B cell (primary cell): Measurements from ENCODE around the gene GTF2A1L. TPM values are rescaled to one million over a fixed set of nuclear protein-coding genes. Genes with fewer than 3 reads are reported as not detected.

ENCODE experiments used
- ATAC-seq: fragments of 200-7000 bp; cut with Tn5 transposase; one replicate; pipeline ENCODE4 v1.10.0; 2021; ENCODE audit warnings: low read depth, mild to moderate bottlenecking, moderate number of reproducible peaks, moderate library complexity
- CTCF ChIA-PET: fragments of 350-600 bp; sonication (Branson Sonifier 250); formaldehyde crosslinking; loops from one replicate; lab custom pipeline; 2021; ENCODE audit warnings: antibody characterized with exemption, inconsistent platforms; lab: Charles Lee
- POLR2A ChIA-PET: fragments of 350-600 bp; sonication (Branson Sonifier 250); formaldehyde crosslinking; loops from one replicate; lab custom pipeline; 2021; ENCODE audit warnings: antibody characterized with exemption; lab: Charles Lee
- DNase-seq: peaks from one replicate; pipeline ENCODE4 v3.0.0; 2013
- H2AFZ ChIP-seq: 2 replicates; pipeline ENCODE4 v1.6.1; 2012; ENCODE audit warnings: mild to moderate bottlenecking, low read depth, low read length; ENCODE audit not compliant: insufficient read depth, poor library complexity, severe bottlenecking
- H3K27ac ChIP-seq, 2 donors: 1 replicate in 1 of 2; 2 replicates in 1 of 2; pipeline ENCODE4 v1.5.1; 2012 to 2013; ENCODE audit warnings: low read length in 2 of 2, mild to moderate bottlenecking in 2 of 2, moderate library complexity in 1 of 2
- H3K27me3 ChIP-seq, 4 experiments: fragments of 200-600 bp in 1 of 4; sonication (generic) in 1 of 4; replicated peaks in 1 of 4; 1 replicate in 2 of 4; 2 replicates in 2 of 4; pipeline versions ENCODE4 v1.6.1 to v1.7.0; 2013 to 2016; ENCODE audit warnings: low read length in 3 of 4, mild to moderate bottlenecking in 2 of 4, mixed read lengths in 1 of 4, moderate library complexity in 1 of 4; ENCODE audit not compliant: insufficient read depth in 4 of 4, control insufficient read depth in 3 of 4; ENCODE audit errors: control extremely low read depth in 1 of 4
- H3K36me3 ChIP-seq, 2 experiments: replicated peaks in 1 of 2; 1 replicate in 1 of 2; 2 replicates in 1 of 2; pipeline versions ENCODE4 v1.6.1 to v1.7.1; 2013; ENCODE audit warnings: low read length in 1 of 2; ENCODE audit not compliant: insufficient read depth in 2 of 2, control insufficient read depth in 1 of 2; ENCODE audit errors: control extremely low read depth in 1 of 2, extremely low read depth in 1 of 2
- H3K4me1 ChIP-seq, 2 donors: fragments of 200-600 bp in 1 of 2; sonication (generic) in 1 of 2; 1 replicate in 1 of 2; 2 replicates in 1 of 2; pipeline versions ENCODE4 v1.5.1 to v1.6.1; 2013 to 2017; ENCODE audit warnings: low read length in 2 of 2; ENCODE audit not compliant: control insufficient read depth in 2 of 2, insufficient read depth in 2 of 2
- H3K4me2 ChIP-seq: replicated peaks from 2 replicates; pipeline ENCODE3; 2012; ENCODE audit warnings: mild to moderate bottlenecking, low read depth, low read length; ENCODE audit not compliant: poor library complexity, severe bottlenecking
- H3K4me3 ChIP-seq, 5 experiments: fragments of 200-600 bp in 1 of 5; sonication (generic) in 1 of 5; 1 replicate in 3 of 5; 2 replicates in 2 of 5; pipeline versions ENCODE4 v1.5.1 to v1.7.0; 2011 to 2016; ENCODE audit warnings: low read length in 4 of 5, mild to moderate bottlenecking in 4 of 5, low read depth in 2 of 5, control low read depth in 1 of 5, moderate library complexity in 1 of 5; ENCODE audit not compliant: insufficient read depth in 1 of 5; ENCODE audit errors: control extremely low read depth in 1 of 5, extremely low read depth in 1 of 5
- H3K79me2 ChIP-seq: fragments of 200-600 bp; sonication (generic); one replicate; pipeline ENCODE4 v1.6.0; 2016; ENCODE audit warnings: low read length; ENCODE audit not compliant: control insufficient read depth, insufficient read depth
- H3K9ac ChIP-seq: fragments of 200-600 bp; sonication (generic); 2 replicates; pipeline ENCODE4 v1.6.1; 2017; ENCODE audit warnings: mild to moderate bottlenecking, low read length, moderate library complexity
- H3K9me3 ChIP-seq, 3 donors: one replicate each; pipeline versions ENCODE4 v1.6.1 to v1.7.1; 2013; ENCODE audit warnings: low read length in 2 of 3; ENCODE audit not compliant: control insufficient read depth in 2 of 3, insufficient read depth in 1 of 3; ENCODE audit errors: control extremely low read depth in 1 of 3
- H4K20me1 ChIP-seq: 2 replicates; pipeline ENCODE4 v1.6.0; 2012; ENCODE audit warnings: mild to moderate bottlenecking, low read length; ENCODE audit not compliant: insufficient read depth, control insufficient read depth, poor library complexity, severe bottlenecking
- H3K27ac Mint-ChIP-seq: one replicate; pipeline ENCODE4 v1.8.0; 2021; ENCODE audit warnings: mixed read lengths
- H3K27me3 Mint-ChIP-seq: one replicate; pipeline ENCODE4 v1.8.0; 2021; ENCODE audit warnings: mixed read lengths
- H3K4me1 Mint-ChIP-seq: one replicate; pipeline ENCODE4 v1.8.0; 2021; ENCODE audit warnings: mixed read lengths
- H3K4me3 Mint-ChIP-seq: one replicate; pipeline ENCODE4 v1.8.0; 2021; ENCODE audit warnings: mixed read lengths
- H3K9me3 Mint-ChIP-seq: one replicate; pipeline ENCODE4 v1.8.0; 2022; ENCODE audit warnings: mixed read lengths; ENCODE audit not compliant: insufficient read depth
- EZH2 ChIP-seq: IDR thresholded peaks from 2 replicates; pipeline ENCODE4 v1.6.1; 2012; ENCODE audit warnings: borderline replicate concordance, low read depth, mild to moderate bottlenecking, moderate library complexity, low read length; ENCODE audit not compliant: insufficient read depth, poor library complexity, severe bottlenecking
- WGBS: methylation state at CpG from one replicate; pipeline ENCODE4 v1.1.5; 2013; ENCODE audit warnings: missing lambda C conversion rate; ENCODE audit not compliant: insufficient coverage; 5-methylcytosine and 5-hydroxymethylcytosine counted together
- intact Hi-C: fragments of 100-400 bp; cut with micrococcal nuclease; formaldehyde crosslinking; loops from one replicate; pipeline ENCODE4 v1.10.0; 2022
- polyA plus RNA-seq: library from polyadenylated mRNA; depleted of rRNA; stranded (reverse); fragments of >200 nt; gene quantifications from 2 replicates; pipeline ENCODE4 v1.2.3, GENCODE V29; 2012
- total RNA-seq, 2 donors: library from RNA; stranded (reverse); fragments of 120-200 nt in 1 of 2; gene quantifications; 1 replicate in 1 of 2; 2 replicates in 1 of 2; pipeline versions ENCODE4 v1.2.3 to v1.2.4, GENCODE V29; 2013 to 2022
- TF ChIP-seq, protein P1 (sequence below): fragments of 200-600 bp; IDR thresholded peaks from one replicate; pipeline ENCODE4 v1.8.0; 2022; ENCODE audit warnings: antibody characterized with exemption, mild to moderate bottlenecking

The GTF2A1L gene
- total and polyA plus RNA-seq, 2 donors (not counting 1 experiment from before 2014, with no cell fraction given) = not detected

GRCh38 chr2:48711343-48711742, 93.7 kb downstream of the GTF2A1L start:
- ATAC-seq (no peak), DNase-seq (no peak)
- Histone ChIP-seq H3K4me1 (no peaks in the 10 kb centered on the region), H3K27me3 (no peaks in the 10 kb centered on the region), H2AFZ (no peak overlapping the region), H3K27ac (no peak overlapping the region), H3K36me3 (no peaks in the 10 kb centered on the region), H4K20me1 (no peaks in the 10 kb centered on the region), H3K4me3 (no peak overlapping the region), H3K9ac (no peak overlapping the region), H3K79me2 (no peaks in the 10 kb centered on the region), H3K4me2 (no peak overlapping the region), H3K9me3 (peaks cover 0 to 8% (median 0%) of the 10 kb centered on the region in 3 donors)
- WGBS = 62% methylated on average over 3 of the region's 4 CpGs
- no peaks in the 10 kb centered on the region for H3K9me3 Mint-ChIP-seq
- TF ChIP-seq, protein P1, sequence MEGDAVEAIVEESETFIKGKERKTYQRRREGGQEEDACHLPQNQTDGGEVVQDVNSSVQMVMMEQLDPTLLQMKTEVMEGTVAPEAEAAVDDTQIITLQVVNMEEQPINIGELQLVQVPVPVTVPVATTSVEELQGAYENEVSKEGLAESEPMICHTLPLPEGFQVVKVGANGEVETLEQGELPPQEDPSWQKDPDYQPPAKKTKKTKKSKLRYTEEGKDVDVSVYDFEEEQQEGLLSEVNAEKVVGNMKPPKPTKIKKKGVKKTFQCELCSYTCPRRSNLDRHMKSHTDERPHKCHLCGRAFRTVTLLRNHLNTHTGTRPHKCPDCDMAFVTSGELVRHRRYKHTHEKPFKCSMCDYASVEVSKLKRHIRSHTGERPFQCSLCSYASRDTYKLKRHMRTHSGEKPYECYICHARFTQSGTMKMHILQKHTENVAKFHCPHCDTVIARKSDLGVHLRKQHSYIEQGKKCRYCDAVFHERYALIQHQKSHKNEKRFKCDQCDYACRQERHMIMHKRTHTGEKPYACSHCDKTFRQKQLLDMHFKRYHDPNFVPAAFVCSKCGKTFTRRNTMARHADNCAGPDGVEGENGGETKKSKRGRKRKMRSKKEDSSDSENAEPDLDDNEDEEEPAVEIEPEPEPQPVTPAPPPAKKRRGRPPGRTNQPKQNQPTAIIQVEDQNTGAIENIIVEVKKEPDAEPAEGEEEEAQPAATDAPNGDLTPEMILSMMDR = no peak
- no peak for TF ChIP-seq EZH2
- no peak overlapping the region for H3K4me3 Mint-ChIP-seq
- H3K27ac Mint-ChIP-seq = no peak overlapping the region
- POLR2A ChIA-PET = no interaction called here
- intact Hi-C loops = no loop called here
- H3K4me1 Mint-ChIP-seq = no peaks in the 10 kb centered on the region
- peaks cover 21% of the 10 kb centered on the region for H3K27me3 Mint-ChIP-seq
- CTCF ChIA-PET = no interaction called here

DNA sequence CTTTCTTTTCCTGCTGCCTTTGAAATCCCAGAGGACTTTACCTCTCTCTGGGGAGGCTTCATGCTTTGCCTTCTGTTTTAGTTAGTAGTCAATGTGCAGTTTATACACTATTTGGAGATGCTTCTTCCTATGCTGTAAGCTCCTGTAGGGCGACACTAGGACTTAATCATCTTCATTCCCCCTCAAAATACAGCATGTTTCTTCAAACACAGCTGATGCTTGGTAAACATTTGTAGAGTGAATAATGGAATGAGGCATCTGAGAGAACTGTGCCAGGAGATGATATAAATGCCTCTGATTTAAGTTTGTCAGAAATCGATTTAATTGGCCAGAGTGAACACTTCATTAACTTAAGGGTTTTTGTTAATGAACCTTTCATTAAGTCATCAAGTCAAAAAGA, 94.5 kb downstream of the GTF2A1L start:
- no peak overlapping the region for H3K4me2 ChIP-seq
- no peak overlapping the region for H3K27ac Mint-ChIP-seq
- ATAC-seq = no peak
- no peak overlapping the region for H2AFZ ChIP-seq
- no peaks in the 10 kb centered on the region for H3K4me1 Mint-ChIP-seq
- ChIA-PET CTCF (no interaction called here), POLR2A (no interaction called here)
- H3K79me2 ChIP-seq = no peaks in the 10 kb centered on the region
- no peak overlapping the region for H3K27ac ChIP-seq
- H3K27me3 Mint-ChIP-seq = peaks cover 21% of the 10 kb centered on the region
- no peak overlapping the region for H3K4me3 Mint-ChIP-seq
- no peak overlapping the region for H3K9ac ChIP-seq
- no peaks in the 10 kb centered on the region for H3K27me3 ChIP-seq
- DNase-seq = no peak
- H3K4me3 ChIP-seq = no peak overlapping the region
- no peaks in the 10 kb centered on the region for H3K9me3 Mint-ChIP-seq
- H3K4me1 ChIP-seq = no peaks in the 10 kb centered on the region
- TF ChIP-seq EZH2 = no peak
- TF ChIP-seq, protein P1 = no peak
- WGBS = no CpG with 5 or more reads among the region's 2 CpGs
- peaks cover 0 to 7% (median 0%) of the 10 kb centered on the region in 3 donors for H3K9me3 ChIP-seq
- no peaks in the 10 kb centered on the region for H4K20me1 ChIP-seq
- intact Hi-C loops = no loop called here
- no peaks in the 10 kb centered on the region for H3K36me3 ChIP-seq
